HL-60 (cell line): ENCODE results near the gene C19orf81.

ENCODE experiments used
- DNase-seq, 2 experiments: peaks; one replicate each; pipeline ENCODE4 v3.0.0-alpha.2; 2010 to 2020; ENCODE audit warnings: low read depth in 1 of 2, low spot score in 1 of 2
- H3K27ac ChIP-seq: fragments of 250-450 bp; sonication (Bioruptor Pico); replicated peaks from 2 replicates; pipeline ENCODE4 v1.5.1; 2020; ENCODE audit warnings: mild to moderate bottlenecking, moderate library complexity
- H3K27me3 ChIP-seq: fragments of 250-450 bp; sonication (Bioruptor Pico); 2 replicates; pipeline ENCODE4 v1.5.1; 2021; ENCODE audit warnings: mild to moderate bottlenecking, moderate library complexity; ENCODE audit not compliant: insufficient read depth, poor library complexity, severe bottlenecking
- H3K4me3 ChIP-seq: replicated peaks from 2 replicates; pipeline ENCODE4 v1.5.1; 2011; ENCODE audit warnings: mild to moderate bottlenecking, control low read depth, low read length; ENCODE audit not compliant: insufficient read depth
- GABPA ChIP-seq: IDR thresholded peaks from 2 replicates; pipeline ENCODE4 v1.6.1; 2012; ENCODE audit warnings: low read depth
- POLR2AphosphoS5 ChIP-seq: IDR thresholded peaks from 2 replicates; pipeline ENCODE4 v1.6.1; 2012; ENCODE audit warnings: low read depth
- SPI1 ChIP-seq: IDR thresholded peaks from 2 replicates; pipeline ENCODE4 v1.6.1; 2012; ENCODE audit warnings: low read depth, mild to moderate bottlenecking, borderline replicate concordance
- TF ChIP-seq, protein P1 (sequence below): IDR thresholded peaks from 2 replicates; pipeline ENCODE4 v1.6.1; 2012; ENCODE audit warnings: low read depth; ENCODE audit not compliant: insufficient replicate concordance
- TF ChIP-seq, protein P2 (sequence below): IDR thresholded peaks from one replicate; pipeline ENCODE4 v1.5.1; 2011; ENCODE audit warnings: low read length, control low read depth, inconsistent platforms; ENCODE audit not compliant: insufficient read depth

Gene C19orf81

GRCh38 chr19:50678323-50678722 lies 29.1 kb downstream of the C19orf81 start:
- TF ChIP-seq, protein P1, sequence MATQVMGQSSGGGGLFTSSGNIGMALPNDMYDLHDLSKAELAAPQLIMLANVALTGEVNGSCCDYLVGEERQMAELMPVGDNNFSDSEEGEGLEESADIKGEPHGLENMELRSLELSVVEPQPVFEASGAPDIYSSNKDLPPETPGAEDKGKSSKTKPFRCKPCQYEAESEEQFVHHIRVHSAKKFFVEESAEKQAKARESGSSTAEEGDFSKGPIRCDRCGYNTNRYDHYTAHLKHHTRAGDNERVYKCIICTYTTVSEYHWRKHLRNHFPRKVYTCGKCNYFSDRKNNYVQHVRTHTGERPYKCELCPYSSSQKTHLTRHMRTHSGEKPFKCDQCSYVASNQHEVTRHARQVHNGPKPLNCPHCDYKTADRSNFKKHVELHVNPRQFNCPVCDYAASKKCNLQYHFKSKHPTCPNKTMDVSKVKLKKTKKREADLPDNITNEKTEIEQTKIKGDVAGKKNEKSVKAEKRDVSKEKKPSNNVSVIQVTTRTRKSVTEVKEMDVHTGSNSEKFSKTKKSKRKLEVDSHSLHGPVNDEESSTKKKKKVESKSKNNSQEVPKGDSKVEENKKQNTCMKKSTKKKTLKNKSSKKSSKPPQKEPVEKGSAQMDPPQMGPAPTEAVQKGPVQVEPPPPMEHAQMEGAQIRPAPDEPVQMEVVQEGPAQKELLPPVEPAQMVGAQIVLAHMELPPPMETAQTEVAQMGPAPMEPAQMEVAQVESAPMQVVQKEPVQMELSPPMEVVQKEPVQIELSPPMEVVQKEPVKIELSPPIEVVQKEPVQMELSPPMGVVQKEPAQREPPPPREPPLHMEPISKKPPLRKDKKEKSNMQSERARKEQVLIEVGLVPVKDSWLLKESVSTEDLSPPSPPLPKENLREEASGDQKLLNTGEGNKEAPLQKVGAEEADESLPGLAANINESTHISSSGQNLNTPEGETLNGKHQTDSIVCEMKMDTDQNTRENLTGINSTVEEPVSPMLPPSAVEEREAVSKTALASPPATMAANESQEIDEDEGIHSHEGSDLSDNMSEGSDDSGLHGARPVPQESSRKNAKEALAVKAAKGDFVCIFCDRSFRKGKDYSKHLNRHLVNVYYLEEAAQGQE, result no peak
- TF ChIP-seq GABPA (no peak), POLR2AphosphoS5 (no peak), SPI1 (no peak)
- TF ChIP-seq, protein P2, sequence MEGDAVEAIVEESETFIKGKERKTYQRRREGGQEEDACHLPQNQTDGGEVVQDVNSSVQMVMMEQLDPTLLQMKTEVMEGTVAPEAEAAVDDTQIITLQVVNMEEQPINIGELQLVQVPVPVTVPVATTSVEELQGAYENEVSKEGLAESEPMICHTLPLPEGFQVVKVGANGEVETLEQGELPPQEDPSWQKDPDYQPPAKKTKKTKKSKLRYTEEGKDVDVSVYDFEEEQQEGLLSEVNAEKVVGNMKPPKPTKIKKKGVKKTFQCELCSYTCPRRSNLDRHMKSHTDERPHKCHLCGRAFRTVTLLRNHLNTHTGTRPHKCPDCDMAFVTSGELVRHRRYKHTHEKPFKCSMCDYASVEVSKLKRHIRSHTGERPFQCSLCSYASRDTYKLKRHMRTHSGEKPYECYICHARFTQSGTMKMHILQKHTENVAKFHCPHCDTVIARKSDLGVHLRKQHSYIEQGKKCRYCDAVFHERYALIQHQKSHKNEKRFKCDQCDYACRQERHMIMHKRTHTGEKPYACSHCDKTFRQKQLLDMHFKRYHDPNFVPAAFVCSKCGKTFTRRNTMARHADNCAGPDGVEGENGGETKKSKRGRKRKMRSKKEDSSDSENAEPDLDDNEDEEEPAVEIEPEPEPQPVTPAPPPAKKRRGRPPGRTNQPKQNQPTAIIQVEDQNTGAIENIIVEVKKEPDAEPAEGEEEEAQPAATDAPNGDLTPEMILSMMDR, result no peak
- Histone ChIP-seq H3K27ac (no peak overlapping the region), H3K27me3 (no peaks in the 10 kb centered on the region), H3K4me3 (no peak overlapping the region)
- no peak for DNase-seq

DNA sequence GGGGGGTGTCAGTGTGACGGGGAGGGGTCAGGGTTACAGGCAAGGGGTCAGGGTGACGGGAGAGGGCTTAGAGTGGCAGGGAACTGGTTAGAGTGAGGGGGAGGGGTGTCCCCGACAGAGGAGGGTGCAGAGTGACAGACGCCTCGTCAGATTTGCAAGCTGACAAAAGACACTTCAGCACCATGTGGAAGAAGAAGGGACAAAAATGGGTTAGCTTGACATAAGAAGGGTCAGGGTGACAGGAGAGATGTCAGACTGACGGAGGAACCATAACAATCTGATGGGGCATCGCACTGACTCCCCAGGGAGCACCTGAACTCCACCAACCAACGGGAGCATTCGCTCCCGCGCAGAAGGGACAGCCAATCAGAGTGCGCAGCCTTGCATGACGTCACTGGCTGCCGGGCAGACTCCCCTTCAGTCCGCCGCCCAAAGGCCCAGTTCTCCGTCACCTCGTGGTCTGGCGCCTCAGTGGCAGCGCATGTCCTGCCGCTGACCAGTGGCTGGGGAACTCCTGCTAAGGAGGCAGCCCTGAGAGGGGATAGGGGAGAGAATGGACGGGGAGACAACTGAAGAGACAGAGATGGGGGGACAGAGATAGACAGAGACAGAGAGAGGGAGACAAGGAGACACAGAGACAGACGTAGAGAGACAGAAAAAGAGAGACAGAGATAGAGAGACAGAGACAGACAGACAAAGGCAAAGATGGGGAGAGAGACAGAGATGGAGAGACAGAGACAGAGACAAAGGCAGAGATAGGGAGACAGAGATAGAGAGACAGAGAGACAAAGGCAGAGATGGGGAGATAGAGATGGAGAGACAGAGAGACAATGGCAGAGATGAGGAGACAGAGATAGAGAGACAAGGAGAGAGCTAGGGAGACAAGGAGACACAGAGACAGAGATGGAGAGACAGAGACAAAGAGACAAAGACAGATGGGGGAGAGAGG lies 30.2 kb downstream of the C19orf81 start:
- no peak overlapping the region for H3K27ac ChIP-seq
- TF ChIP-seq POLR2AphosphoS5, result no peak
- TF ChIP-seq GABPA, result no peak
- TF ChIP-seq, protein P1, result no peak
- no peak for TF ChIP-seq SPI1
- TF ChIP-seq, protein P2, result no peak
- H3K27me3 ChIP-seq, result no peaks in the 10 kb centered on the region
- no peak overlapping the region for H3K4me3 ChIP-seq
- peak; percentile 28 to 61 for DNase-seq

DNA sequence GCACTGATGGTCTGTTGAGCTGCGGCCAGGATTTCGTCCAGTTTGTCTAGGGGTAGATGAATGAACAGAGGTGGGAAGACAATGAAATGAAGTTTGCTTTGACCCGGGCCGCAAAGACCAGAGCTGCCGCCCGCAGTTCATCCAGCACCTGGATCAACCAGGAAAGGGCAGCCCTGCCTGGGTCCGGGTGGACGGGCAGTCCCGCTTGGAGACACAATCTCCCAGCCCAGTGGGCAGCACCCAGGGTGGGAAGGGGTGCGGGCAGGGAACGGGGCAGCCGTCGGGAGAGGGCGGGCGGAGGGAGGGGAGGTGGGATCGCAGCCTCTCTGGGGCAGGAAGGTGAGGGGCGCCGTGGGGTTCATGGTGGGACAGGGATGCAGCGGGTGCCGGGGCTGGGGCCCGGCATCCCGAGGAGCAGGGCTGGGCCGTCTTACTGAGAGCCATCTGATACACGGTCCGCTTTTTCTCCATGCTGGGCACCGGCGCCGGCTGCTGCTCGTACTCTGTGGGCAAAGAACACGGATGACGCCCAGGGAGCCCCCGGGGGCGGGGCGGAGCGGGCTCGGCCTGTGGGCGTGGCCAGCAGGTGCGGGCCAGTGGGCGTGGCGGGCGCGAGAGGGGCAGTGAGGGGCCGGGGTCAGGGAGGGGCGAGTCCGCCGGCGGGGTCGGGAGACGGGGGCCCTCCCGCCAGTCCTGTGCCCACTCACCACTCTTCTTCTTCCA lies 37.2 kb downstream of the C19orf81 start:
- H3K27me3 ChIP-seq, result no peaks in the 10 kb centered on the region
- no peak overlapping the region for H3K4me3 ChIP-seq
- H3K27ac ChIP-seq, result no peak overlapping the region
- DNase-seq, result no peak
- TF ChIP-seq, protein P2, result no peak
- TF ChIP-seq GABPA (no peak), SPI1 (no peak), POLR2AphosphoS5 (no peak)
- TF ChIP-seq, protein P1, result no peak
